Measurements from ENCODE around the gene PAM. TPM values are rescaled to one million over a fixed set of nuclear protein-coding genes. Genes with fewer than 3 reads are reported as not detected.
"Not testable (repeated sequence)": the region's sequence is repeated elsewhere in the genome, so short reads cannot be mapped to it uniquely, and the experiment has no call there.

The PAM gene
- total and polyA plus RNA-seq, 7 donors, result 14.3 to 261 (median 198) TPM

- 74 to 88% methylated on average over 7 of the region's 7 CpGs for WGBS, 2 donors
- no peak overlapping the region for H3K4me3 ChIP-seq
- no peaks in the 10 kb centered on the region for H3K27me3 ChIP-seq
- no peaks in the 10 kb centered on the region for H3K9me3 ChIP-seq
- intact Hi-C loops (cut with DNase I), result no loop called here
- H3K27ac ChIP-seq, result no peak overlapping the region
- no peaks in the 10 kb centered on the region for H3K4me1 ChIP-seq
- H3K36me3 ChIP-seq, result no peaks in the 10 kb centered on the region
- DNase-seq, result no peak
- no peak for TF ChIP-seq POLR2AphosphoS5 (IDR thresholded peaks at IDR 0.05)
- no peak for TF ChIP-seq EP300 (IDR thresholded peaks at IDR 0.05)
- no peak for TF ChIP-seq CTCF (IDR thresholded peaks at IDR 0.05)
These were observed 302.4 kb downstream of the PAM start for GRCh38 chr5:103057208-103058130.

- TF ChIP-seq EP300 (IDR thresholded peaks at IDR 0.05), result no peak
- TF ChIP-seq POLR2AphosphoS5 (IDR thresholded peaks at IDR 0.05), result no peak
- TF ChIP-seq CTCF (IDR thresholded peaks at IDR 0.05), result no peak
- no peak for TF ChIP-seq POLR2A (IDR thresholded peaks at IDR 0.05)
- no peaks in the 10 kb centered on the region for H3K4me1 ChIP-seq
- intact Hi-C loops (cut with DNase I), result no loop called here
- H3K4me3 ChIP-seq, result no peak overlapping the region
- no peak for DNase-seq
- no peak overlapping the region for H3K27ac ChIP-seq
- 88 to 91% methylated on average over 3 of the region's 3 CpGs for WGBS, 2 donors
- H3K9me3 ChIP-seq, result no peaks in the 10 kb centered on the region
- no peaks in the 10 kb centered on the region for H3K36me3 ChIP-seq
- no peaks in the 10 kb centered on the region for H3K27me3 ChIP-seq
These were observed 304.4 kb downstream of the PAM start for GRCh38 chr5:103059525-103059924.

GRCh38 chr5:103060424-103060954 lies 305.4 kb downstream of the PAM start:
- intact Hi-C loops (cut with DNase I), result no loop called here
- H3K27ac ChIP-seq, result no peak overlapping the region
- H3K27me3 ChIP-seq, result no peaks in the 10 kb centered on the region
- H3K9me3 ChIP-seq, result no peaks in the 10 kb centered on the region
- TF ChIP-seq CTCF (IDR thresholded peaks at IDR 0.05) (no peak), EP300 (IDR thresholded peaks at IDR 0.05) (no peak), POLR2A (IDR thresholded peaks at IDR 0.05) (no peak), POLR2AphosphoS5 (IDR thresholded peaks at IDR 0.05) (no peak)
- no peak for DNase-seq
- WGBS, 2 donors, result 12 to 49% methylated on average over 3 of the region's 3 CpGs
- no peaks in the 10 kb centered on the region for H3K4me1 ChIP-seq
- H3K36me3 ChIP-seq, result no peaks in the 10 kb centered on the region
- no peak overlapping the region for H3K4me3 ChIP-seq

- DNase-seq, result no peak
- no peak for TF ChIP-seq POLR2A (IDR thresholded peaks at IDR 0.05)
- TF ChIP-seq EP300 (IDR thresholded peaks at IDR 0.05), result no peak
- no peak for TF ChIP-seq CTCF (IDR thresholded peaks at IDR 0.05)
- TF ChIP-seq POLR2AphosphoS5 (IDR thresholded peaks at IDR 0.05), result no peak
- Histone ChIP-seq H3K4me3 (no peak overlapping the region), H3K27ac (no peak overlapping the region), H3K4me1 (no peaks in the 10 kb centered on the region), H3K9me3 (no peaks in the 10 kb centered on the region), H3K36me3 (no peaks in the 10 kb centered on the region), H3K27me3 (no peaks in the 10 kb centered on the region)
- intact Hi-C loops (cut with DNase I), result no loop called here
- 43 to 68% methylated on average over 1 of the region's 1 CpG for WGBS, 2 donors
These were observed 311.2 kb downstream of the PAM start for GRCh38 chr5:103066326-103066725.

- WGBS, 2 donors, result 83 to 87% methylated on average over 4 of the region's 4 CpGs
- intact Hi-C loops (cut with DNase I); DNase-seq; H3K36me3 ChIP-seq; H3K27me3 ChIP-seq; H3K4me1 ChIP-seq; H3K27ac ChIP-seq; H3K4me3 ChIP-seq: not testable (repeated sequence)
- peaks cover 9 to 24% (median 11%) of the 10 kb centered on the region in 4 donors for H3K9me3 ChIP-seq
These were observed 318.4 kb downstream of the PAM start for GRCh38 chr5:103073500-103073899.
